Measurements from ENCODE around the gene DNAI2. TPM values are rescaled to one million over a fixed set of nuclear protein-coding genes. Genes with fewer than 3 reads are reported as not detected.

Gene DNAI2
- total RNA-seq, 1 experiment from 2014 or later: 0.26 TPM

DNA sequence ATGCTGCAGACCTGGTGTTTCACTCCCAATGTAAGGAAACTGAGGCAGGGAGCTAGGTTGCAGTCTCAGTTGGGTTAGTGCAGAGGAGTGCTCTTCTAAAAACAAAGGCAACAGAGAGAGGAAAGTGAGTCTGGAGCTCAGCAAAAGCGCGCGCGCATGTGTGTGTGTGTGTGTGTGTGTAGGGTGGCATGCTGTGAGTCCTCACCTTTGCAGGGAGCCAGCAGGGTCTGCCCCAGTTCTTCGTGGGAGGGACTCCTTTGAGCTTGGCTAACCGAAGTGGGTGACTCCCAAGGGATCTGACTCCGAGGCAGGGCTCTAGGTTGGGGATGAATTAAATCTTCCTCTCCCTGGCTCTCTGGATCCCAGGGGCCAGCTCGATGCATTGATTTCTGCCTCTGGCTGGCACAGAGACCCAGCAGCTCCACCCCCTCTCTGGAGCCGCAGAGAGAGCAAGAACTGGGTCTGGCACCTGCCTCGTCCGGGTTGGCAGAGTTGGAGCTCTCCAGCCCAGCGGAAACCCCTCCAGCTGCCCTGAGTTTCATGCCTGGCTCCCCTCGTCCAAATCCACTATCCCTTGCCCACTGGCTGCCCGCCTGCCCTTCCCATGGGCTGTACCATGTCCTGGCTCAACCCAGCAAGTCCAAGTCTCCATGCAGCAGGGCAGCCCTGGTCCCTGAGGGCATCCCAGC lies 88.9 kb downstream of the DNAI2 start:
- ChIA-PET CTCF (interaction anchor here (0.6 to 4.4 kb wide), 28 partner anchors 10 to 408 kb away, joined by 3 to 60 read pairs (median 6); partner anchors contain the start of gene TTYH2), POLR2A (interaction anchor here (1.0 kb wide), 1 partner anchor 137 kb away, joined by 3 read pairs; no protein-coding TSS in a partner anchor)
- TF ChIP-seq, protein P1, sequence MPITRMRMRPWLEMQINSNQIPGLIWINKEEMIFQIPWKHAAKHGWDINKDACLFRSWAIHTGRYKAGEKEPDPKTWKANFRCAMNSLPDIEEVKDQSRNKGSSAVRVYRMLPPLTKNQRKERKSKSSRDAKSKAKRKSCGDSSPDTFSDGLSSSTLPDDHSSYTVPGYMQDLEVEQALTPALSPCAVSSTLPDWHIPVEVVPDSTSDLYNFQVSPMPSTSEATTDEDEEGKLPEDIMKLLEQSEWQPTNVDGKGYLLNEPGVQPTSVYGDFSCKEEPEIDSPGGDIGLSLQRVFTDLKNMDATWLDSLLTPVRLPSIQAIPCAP (CRISPR knock-in tag; IDR thresholded peaks at IDR 0.05): no peak
- TF ChIP-seq, protein P2, sequence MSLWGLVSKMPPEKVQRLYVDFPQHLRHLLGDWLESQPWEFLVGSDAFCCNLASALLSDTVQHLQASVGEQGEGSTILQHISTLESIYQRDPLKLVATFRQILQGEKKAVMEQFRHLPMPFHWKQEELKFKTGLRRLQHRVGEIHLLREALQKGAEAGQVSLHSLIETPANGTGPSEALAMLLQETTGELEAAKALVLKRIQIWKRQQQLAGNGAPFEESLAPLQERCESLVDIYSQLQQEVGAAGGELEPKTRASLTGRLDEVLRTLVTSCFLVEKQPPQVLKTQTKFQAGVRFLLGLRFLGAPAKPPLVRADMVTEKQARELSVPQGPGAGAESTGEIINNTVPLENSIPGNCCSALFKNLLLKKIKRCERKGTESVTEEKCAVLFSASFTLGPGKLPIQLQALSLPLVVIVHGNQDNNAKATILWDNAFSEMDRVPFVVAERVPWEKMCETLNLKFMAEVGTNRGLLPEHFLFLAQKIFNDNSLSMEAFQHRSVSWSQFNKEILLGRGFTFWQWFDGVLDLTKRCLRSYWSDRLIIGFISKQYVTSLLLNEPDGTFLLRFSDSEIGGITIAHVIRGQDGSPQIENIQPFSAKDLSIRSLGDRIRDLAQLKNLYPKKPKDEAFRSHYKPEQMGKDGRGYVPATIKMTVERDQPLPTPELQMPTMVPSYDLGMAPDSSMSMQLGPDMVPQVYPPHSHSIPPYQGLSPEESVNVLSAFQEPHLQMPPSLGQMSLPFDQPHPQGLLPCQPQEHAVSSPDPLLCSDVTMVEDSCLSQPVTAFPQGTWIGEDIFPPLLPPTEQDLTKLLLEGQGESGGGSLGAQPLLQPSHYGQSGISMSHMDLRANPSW (CRISPR knock-in tag; conservative IDR thresholded peaks at IDR 0.05; ENCODE audit: low read depth): no peak
- TF ChIP-seq IRF2 (CRISPR knock-in tag; IDR thresholded peaks at IDR 0.05; ENCODE audit: borderline replicate concordance, low read depth): no peak
- TF ChIP-seq, protein P3, sequence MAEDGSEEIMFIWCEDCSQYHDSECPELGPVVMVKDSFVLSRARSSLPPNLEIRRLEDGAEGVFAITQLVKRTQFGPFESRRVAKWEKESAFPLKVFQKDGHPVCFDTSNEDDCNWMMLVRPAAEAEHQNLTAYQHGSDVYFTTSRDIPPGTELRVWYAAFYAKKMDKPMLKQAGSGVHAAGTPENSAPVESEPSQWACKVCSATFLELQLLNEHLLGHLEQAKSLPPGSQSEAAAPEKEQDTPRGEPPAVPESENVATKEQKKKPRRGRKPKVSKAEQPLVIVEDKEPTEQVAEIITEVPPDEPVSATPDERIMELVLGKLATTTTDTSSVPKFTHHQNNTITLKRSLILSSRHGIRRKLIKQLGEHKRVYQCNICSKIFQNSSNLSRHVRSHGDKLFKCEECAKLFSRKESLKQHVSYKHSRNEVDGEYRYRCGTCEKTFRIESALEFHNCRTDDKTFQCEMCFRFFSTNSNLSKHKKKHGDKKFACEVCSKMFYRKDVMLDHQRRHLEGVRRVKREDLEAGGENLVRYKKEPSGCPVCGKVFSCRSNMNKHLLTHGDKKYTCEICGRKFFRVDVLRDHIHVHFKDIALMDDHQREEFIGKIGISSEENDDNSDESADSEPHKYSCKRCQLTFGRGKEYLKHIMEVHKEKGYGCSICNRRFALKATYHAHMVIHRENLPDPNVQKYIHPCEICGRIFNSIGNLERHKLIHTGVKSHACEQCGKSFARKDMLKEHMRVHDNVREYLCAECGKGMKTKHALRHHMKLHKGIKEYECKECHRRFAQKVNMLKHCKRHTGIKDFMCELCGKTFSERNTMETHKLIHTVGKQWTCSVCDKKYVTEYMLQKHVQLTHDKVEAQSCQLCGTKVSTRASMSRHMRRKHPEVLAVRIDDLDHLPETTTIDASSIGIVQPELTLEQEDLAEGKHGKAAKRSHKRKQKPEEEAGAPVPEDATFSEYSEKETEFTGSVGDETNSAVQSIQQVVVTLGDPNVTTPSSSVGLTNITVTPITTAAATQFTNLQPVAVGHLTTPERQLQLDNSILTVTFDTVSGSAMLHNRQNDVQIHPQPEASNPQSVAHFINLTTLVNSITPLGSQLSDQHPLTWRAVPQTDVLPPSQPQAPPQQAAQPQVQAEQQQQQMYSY (CRISPR knock-in tag; IDR thresholded peaks at IDR 0.05): no peak
- TF ChIP-seq SMAD4 (CRISPR knock-in tag; IDR thresholded peaks at IDR 0.05): no peak
- TF ChIP-seq, protein P4, sequence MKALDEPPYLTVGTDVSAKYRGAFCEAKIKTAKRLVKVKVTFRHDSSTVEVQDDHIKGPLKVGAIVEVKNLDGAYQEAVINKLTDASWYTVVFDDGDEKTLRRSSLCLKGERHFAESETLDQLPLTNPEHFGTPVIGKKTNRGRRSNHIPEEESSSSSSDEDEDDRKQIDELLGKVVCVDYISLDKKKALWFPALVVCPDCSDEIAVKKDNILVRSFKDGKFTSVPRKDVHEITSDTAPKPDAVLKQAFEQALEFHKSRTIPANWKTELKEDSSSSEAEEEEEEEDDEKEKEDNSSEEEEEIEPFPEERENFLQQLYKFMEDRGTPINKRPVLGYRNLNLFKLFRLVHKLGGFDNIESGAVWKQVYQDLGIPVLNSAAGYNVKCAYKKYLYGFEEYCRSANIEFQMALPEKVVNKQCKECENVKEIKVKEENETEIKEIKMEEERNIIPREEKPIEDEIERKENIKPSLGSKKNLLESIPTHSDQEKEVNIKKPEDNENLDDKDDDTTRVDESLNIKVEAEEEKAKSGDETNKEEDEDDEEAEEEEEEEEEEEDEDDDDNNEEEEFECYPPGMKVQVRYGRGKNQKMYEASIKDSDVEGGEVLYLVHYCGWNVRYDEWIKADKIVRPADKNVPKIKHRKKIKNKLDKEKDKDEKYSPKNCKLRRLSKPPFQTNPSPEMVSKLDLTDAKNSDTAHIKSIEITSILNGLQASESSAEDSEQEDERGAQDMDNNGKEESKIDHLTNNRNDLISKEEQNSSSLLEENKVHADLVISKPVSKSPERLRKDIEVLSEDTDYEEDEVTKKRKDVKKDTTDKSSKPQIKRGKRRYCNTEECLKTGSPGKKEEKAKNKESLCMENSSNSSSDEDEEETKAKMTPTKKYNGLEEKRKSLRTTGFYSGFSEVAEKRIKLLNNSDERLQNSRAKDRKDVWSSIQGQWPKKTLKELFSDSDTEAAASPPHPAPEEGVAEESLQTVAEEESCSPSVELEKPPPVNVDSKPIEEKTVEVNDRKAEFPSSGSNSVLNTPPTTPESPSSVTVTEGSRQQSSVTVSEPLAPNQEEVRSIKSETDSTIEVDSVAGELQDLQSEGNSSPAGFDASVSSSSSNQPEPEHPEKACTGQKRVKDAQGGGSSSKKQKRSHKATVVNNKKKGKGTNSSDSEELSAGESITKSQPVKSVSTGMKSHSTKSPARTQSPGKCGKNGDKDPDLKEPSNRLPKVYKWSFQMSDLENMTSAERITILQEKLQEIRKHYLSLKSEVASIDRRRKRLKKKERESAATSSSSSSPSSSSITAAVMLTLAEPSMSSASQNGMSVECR (CRISPR knock-in tag; IDR thresholded peaks at IDR 0.05; ENCODE audit: borderline replicate concordance): no peak
- TF ChIP-seq, protein P5, sequence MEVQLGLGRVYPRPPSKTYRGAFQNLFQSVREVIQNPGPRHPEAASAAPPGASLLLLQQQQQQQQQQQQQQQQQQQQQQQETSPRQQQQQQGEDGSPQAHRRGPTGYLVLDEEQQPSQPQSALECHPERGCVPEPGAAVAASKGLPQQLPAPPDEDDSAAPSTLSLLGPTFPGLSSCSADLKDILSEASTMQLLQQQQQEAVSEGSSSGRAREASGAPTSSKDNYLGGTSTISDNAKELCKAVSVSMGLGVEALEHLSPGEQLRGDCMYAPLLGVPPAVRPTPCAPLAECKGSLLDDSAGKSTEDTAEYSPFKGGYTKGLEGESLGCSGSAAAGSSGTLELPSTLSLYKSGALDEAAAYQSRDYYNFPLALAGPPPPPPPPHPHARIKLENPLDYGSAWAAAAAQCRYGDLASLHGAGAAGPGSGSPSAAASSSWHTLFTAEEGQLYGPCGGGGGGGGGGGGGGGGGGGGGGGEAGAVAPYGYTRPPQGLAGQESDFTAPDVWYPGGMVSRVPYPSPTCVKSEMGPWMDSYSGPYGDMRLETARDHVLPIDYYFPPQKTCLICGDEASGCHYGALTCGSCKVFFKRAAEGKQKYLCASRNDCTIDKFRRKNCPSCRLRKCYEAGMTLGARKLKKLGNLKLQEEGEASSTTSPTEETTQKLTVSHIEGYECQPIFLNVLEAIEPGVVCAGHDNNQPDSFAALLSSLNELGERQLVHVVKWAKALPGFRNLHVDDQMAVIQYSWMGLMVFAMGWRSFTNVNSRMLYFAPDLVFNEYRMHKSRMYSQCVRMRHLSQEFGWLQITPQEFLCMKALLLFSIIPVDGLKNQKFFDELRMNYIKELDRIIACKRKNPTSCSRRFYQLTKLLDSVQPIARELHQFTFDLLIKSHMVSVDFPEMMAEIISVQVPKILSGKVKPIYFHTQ (CRISPR knock-in tag; IDR thresholded peaks at IDR 0.05): no peak
- TF ChIP-seq, protein P6, sequence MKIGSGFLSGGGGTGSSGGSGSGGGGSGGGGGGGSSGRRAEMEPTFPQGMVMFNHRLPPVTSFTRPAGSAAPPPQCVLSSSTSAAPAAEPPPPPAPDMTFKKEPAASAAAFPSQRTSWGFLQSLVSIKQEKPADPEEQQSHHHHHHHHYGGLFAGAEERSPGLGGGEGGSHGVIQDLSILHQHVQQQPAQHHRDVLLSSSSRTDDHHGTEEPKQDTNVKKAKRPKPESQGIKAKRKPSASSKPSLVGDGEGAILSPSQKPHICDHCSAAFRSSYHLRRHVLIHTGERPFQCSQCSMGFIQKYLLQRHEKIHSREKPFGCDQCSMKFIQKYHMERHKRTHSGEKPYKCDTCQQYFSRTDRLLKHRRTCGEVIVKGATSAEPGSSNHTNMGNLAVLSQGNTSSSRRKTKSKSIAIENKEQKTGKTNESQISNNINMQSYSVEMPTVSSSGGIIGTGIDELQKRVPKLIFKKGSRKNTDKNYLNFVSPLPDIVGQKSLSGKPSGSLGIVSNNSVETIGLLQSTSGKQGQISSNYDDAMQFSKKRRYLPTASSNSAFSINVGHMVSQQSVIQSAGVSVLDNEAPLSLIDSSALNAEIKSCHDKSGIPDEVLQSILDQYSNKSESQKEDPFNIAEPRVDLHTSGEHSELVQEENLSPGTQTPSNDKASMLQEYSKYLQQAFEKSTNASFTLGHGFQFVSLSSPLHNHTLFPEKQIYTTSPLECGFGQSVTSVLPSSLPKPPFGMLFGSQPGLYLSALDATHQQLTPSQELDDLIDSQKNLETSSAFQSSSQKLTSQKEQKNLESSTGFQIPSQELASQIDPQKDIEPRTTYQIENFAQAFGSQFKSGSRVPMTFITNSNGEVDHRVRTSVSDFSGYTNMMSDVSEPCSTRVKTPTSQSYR (CRISPR knock-in tag; IDR thresholded peaks at IDR 0.05): no peak
- Mint-ChIP-seq H3K27ac (no peak overlapping the region), H3K27me3 (ENCODE audit: low read depth) (peaks cover 8% of the 10 kb centered on the region), H3K9me3 (0 out of 2 replicates have a peak, but pooled peaks cover 5% of the 10 kb centered on the region), H3K4me3 (no peak overlapping the region), H3K4me1 (peaks cover 30% of the 10 kb centered on the region), H3K36me3 (no peaks in the 10 kb centered on the region)
- ATAC-seq (no peak), DNase-seq (ENCODE audit: low spot score) (no peak)

Other genes with a start within 250 kb of the DNAI2 start
- 1,170 to 1,273 TPM (median 1,266 TPM) in 3 replicates for gene RPL38, start 70.6 kb upstream of the DNAI2 start, total RNA-seq (2021)
- 3.5 to 5.1 TPM (median 4.5 TPM) in 3 replicates for gene TTYH2, start 60.7 kb upstream of the DNAI2 start, total RNA-seq (2021)
- gene KIF19, start 52.0 kb downstream of the DNAI2 start, total RNA-seq (2021): 0.44 to 0.80 TPM (median 0.60 TPM) in 3 replicates
- 0.94 to 2.1 TPM (median 2.0 TPM) in 3 replicates for gene BTBD17, start 87.6 kb downstream of the DNAI2 start, total RNA-seq (2021)
- gene GPR142, start 93.3 kb downstream of the DNAI2 start, total RNA-seq (2021): 0.25 to 0.73 TPM in 2 of 3 replicates, not detected in the other
- 19.6 to 20.7 TPM (median 20.6 TPM) in 3 replicates for gene GPRC5C, start 157.9 kb downstream of the DNAI2 start, total RNA-seq (2021)
- gene CD300A, start 192.4 kb downstream of the DNAI2 start, total RNA-seq (2021): 1.1 to 2.0 TPM (median 1.7 TPM) in 3 replicates

Measured in WTC11 (cell line).